Ovary (tissue), 9 donors: Measurements from ENCODE around the gene SLC47A2. TPM values are rescaled to one million over a fixed set of nuclear protein-coding genes. Genes with fewer than 3 reads are reported as not detected.

Experiments
- DNase-seq, 5 donors: peaks; one replicate each; pipeline ENCODE4 v3.0.0-alpha.2; 2019 to 2020
- H3K27ac ChIP-seq, 2 donors: fragments of 200-600 bp; one replicate each; pipeline versions ENCODE4 v1.5.1 to v1.8.0; 2019 to 2022
- H3K27me3 ChIP-seq: fragments of 200-600 bp; one replicate; pipeline ENCODE4 v1.8.0; 2022
- H3K36me3 ChIP-seq: fragments of 200-600 bp; sonication (generic); one replicate; pipeline ENCODE4 v1.5.1; 2019
- H3K4me1 ChIP-seq: one replicate; pipeline ENCODE4 v1.8.1; 2013; ENCODE audit warnings: mild to moderate bottlenecking, moderate library complexity; ENCODE audit not compliant: insufficient read depth
- H3K4me3 ChIP-seq: fragments of 200-600 bp; sonication (generic); one replicate; pipeline ENCODE4 v1.5.1; 2017
- H3K9me3 ChIP-seq, 2 donors: fragments of 200-600 bp in 1 of 2; sonication (generic) in 1 of 2; one replicate each; pipeline versions ENCODE4 v1.5.1 to v1.8.1; 2013 to 2019; ENCODE audit warnings: mild to moderate bottlenecking in 1 of 2, moderate library complexity in 1 of 2
- EP300 ChIP-seq: sonication (generic); formaldehyde crosslinking; IDR thresholded peaks from one replicate; pipeline ENCODE4 v1.6.1; 2017; ENCODE audit warnings: antibody characterized with exemption
- POLR2A ChIP-seq: fragments of 450-650 bp; IDR thresholded peaks from one replicate; pipeline ENCODE4 v1.6.1; 2017; ENCODE audit warnings: antibody characterized with exemption, mild to moderate bottlenecking, moderate library complexity
- WGBS, 3 donors: extraction: QIAGEN DNeasy Blood & Tissue Kit in 1 of 3; methylation state at CpG; one replicate each; pipeline versions ENCODE4 v1.1.5 to v1.1.7; 2013 to 2017; 5-methylcytosine and 5-hydroxymethylcytosine counted together
- intact Hi-C, 4 donors: fragments of 100-400 bp; cut with DNase I; formaldehyde crosslinking; loops; one replicate each; pipeline versions ENCODE4 v1.11.0 to v1.15.1; 2022 to 2023
- polyA plus RNA-seq, 2 donors: library from polyadenylated mRNA; stranded (reverse); fragments of 200-250 nt in 1 of 2; fragments of 350-450 nt in 1 of 2; fragmentation: Illumina TruSeq in 1 of 2; extraction: RNeasy Lipid Tissue Mini Kit (QIAGEN cat#74804) in 1 of 2; gene quantifications; one replicate each; pipeline ENCODE4 v1.2.3, GENCODE V29; 2013 to 2014
- total RNA-seq, 7 donors: library from RNA; depleted of rRNA in 2 of 7; stranded (reverse); fragments of >200 nt in 2 of 7; fragmentation: NEBNext Ultra II Directional in 3 of 7; extraction: Animal tissue kit (Norgen Biotek cat#: 25700) in 3 of 7; gene quantifications; one replicate each; pipeline versions ENCODE4 v1.1.0 to v1.2.4, GENCODE V29; 2016 to 2023
- TF ChIP-seq, protein P1 (sequence below), 3 donors: fragments of 450-650 bp in 2 of 3; fragments of 200-600 bp in 1 of 3; IDR thresholded peaks; one replicate each; pipeline versions ENCODE4 v1.5.1 to v1.8.0; 2016 to 2022; ENCODE audit warnings: antibody characterized with exemption in 3 of 3, mild to moderate bottlenecking in 1 of 3
- donor health status: DM: no; HTN: no; CAD: no; lungs with moderate emphysema.
- donor health status: DM: no; HTN: no; CAD: no.
- donor health status: Bipolar disorder and iron deficiency.
- donor health status: DM: yes; HTN: yes; CAD: no.
- donor health status: DM: no; HTN: no; CAD: no.
- donor health status: DM: yes; HTN: yes; CAD: no.

SLC47A2 gene
- total and polyA plus RNA-seq, 9 donors: 0.87 to 29.4 (median 1.00) TPM; not detected in 6

DNA sequence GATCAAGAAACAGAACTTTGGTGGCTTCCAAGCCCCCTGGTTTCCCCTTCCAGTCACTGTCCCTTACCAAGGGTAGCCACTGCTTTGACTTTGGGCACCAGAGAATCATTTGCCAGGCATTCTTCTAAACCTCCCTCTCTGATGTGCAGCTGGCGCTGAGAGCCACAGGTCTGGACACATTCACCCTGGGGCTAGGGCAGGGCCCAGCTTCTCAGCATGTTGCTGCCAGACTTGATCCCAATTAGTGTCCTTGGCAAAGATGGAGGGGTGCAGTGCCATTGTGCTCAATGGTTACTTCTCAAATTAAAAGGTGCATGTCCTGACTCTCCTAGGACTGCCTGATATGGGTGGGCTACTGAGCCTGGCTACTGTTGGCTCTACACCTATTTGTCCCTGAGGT, 7.6 kb upstream of the SLC47A2 start:
- TF ChIP-seq POLR2A: no peak
- no peak for TF ChIP-seq EP300
- TF ChIP-seq, protein P1, sequence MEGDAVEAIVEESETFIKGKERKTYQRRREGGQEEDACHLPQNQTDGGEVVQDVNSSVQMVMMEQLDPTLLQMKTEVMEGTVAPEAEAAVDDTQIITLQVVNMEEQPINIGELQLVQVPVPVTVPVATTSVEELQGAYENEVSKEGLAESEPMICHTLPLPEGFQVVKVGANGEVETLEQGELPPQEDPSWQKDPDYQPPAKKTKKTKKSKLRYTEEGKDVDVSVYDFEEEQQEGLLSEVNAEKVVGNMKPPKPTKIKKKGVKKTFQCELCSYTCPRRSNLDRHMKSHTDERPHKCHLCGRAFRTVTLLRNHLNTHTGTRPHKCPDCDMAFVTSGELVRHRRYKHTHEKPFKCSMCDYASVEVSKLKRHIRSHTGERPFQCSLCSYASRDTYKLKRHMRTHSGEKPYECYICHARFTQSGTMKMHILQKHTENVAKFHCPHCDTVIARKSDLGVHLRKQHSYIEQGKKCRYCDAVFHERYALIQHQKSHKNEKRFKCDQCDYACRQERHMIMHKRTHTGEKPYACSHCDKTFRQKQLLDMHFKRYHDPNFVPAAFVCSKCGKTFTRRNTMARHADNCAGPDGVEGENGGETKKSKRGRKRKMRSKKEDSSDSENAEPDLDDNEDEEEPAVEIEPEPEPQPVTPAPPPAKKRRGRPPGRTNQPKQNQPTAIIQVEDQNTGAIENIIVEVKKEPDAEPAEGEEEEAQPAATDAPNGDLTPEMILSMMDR (IDR thresholded peaks at IDR 0.05): no peak
- Histone ChIP-seq H3K4me1 (peaks cover 27% of the 10 kb centered on the region), H3K27me3 (no peaks in the 10 kb centered on the region), H3K9me3 (no peaks in the 10 kb centered on the region), H3K4me3 (no peak overlapping the region), H3K36me3 (no peaks in the 10 kb centered on the region), H3K27ac (no peak overlapping the region)
- WGBS, 3 donors: 100% methylated on average over 1 of the region's 1 CpG
- intact Hi-C loops: loop anchor here in 1 of 4 donors (10.0 kb wide), 1 partner anchor 59 kb away; no protein-coding TSS in a partner anchor
- peak in 1 of 5 donors; percentile 18 for DNase-seq

DNA sequence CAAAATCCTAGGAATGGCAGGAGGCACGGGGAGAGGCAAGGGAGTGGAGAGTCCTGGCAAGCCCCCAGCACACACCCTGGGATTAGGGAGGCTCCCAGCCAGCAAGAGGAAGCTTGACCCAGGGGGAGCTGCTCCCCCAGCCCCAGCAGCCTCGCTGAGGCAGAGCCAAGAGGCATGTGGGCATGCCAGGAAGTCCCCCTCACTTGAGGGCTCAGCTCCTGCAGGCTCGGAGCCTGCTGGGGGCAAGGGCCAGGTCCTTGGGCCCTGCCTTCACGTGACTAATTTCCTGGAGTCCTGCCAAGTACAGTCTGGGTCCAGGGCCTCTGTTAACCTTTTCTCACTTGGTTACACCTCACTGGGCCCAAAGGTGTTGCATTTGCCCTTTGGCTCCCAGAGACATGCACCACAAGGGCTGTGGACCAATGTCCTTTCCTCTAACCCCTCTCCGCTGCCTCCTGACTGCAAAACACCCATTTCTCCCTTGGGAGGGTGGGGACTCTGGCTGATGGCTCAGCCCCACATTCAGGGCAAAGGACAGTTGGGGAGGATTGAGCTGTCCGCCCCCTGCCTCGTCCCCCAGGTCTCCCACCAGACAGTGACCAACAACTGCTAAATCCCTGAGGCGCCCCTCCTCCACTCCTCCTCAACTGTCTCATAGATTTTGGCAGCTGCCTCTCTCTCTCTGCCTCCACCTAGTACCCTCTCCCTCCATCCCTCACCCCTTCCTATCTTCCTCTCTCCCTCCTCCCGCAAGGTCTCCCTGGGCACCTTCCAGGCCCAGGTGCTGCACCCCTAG, 4.4 kb upstream of the SLC47A2 start:
- intact Hi-C loops: loop anchor here in 1 of 4 donors (10.0 kb wide), 1 partner anchor 56 kb away; no protein-coding TSS in a partner anchor
- Histone ChIP-seq H3K27ac (no peak overlapping the region), H3K36me3 (no peaks in the 10 kb centered on the region), H3K27me3 (no peaks in the 10 kb centered on the region), H3K4me3 (no peak overlapping the region), H3K9me3 (no peaks in the 10 kb centered on the region), H3K4me1 (peaks cover 16% of the 10 kb centered on the region)
- DNase-seq: peak in 2 of 5 donors; percentile 36 to 58
- TF ChIP-seq, protein P1 (IDR thresholded peaks at IDR 0.05): no peak
- TF ChIP-seq EP300: no peak
- TF ChIP-seq POLR2A: no peak
- WGBS, 3 donors: 51 to 56% (median 56%) methylated on average over 8 to 9 of the region's 9 CpGs

DNA sequence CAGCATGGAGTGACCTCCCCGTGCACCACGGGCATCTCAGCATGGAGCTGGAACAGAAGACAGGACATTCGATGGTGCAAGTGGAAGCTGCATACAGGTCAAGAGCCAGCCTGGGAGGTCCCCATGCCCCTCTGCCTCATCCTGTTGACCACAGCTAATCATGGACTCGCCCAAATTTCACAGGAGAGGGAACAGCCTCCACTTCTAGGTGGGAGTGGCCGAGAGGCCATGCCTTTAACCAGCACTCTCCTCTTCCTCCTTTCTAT, 3.8 kb upstream of the SLC47A2 start:
- H3K27me3 ChIP-seq: no peaks in the 10 kb centered on the region
- TF ChIP-seq POLR2A (no peak), EP300 (no peak)
- TF ChIP-seq, protein P1 (IDR thresholded peaks at IDR 0.05): no peak
- H3K4me3 ChIP-seq: no peak overlapping the region
- no peaks in the 10 kb centered on the region for H3K9me3 ChIP-seq
- H3K27ac ChIP-seq: no peak overlapping the region
- no peak for DNase-seq
- WGBS, 3 donors: 45 to 76% (median 71%) methylated on average over 5 of the region's 5 CpGs
- peaks cover 16% of the 10 kb centered on the region for H3K4me1 ChIP-seq
- no peaks in the 10 kb centered on the region for H3K36me3 ChIP-seq
- intact Hi-C loops: loop anchor here in 1 of 4 donors (10.0 kb wide), 1 partner anchor 55 kb away; no protein-coding TSS in a partner anchor

DNA sequence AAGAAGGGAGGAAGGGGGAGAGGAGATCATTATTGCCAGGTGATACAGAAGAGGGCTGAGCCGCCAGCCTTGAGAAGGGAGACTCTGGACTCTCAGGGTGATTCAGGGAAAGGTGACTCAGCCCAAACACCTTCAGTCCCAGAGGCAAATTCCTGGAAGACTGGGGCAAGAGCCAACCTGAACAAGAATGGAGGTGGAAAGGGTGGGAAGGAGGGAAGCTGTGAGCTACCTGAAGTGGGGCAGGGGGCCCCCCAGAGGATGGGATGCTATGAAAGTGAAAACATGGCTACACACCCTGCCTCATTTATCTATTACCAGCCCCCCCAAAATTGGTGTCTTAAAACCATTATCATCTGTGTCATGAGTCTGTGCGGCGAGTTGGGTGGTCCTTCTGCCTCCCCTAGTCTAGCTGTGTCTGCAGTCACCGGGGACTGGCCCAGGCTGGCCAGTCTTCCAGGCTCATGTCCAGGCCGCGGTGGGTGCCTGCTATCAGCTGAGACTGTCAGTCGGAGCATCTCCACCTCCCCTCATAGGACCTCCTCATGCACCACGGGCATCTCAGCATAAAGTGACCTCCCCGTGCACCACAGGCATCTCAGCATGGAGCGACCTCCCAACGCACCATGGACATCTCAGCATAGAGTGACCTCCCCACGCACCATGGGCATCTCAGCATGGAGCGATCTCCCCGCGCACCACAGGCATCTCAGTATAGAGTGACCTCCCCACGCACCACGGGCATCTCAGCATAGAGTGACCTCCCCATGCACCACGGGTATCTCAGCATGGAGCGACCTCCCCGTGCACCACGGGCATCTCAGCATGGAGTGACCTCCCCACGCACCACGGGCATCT, 3.2 kb upstream of the SLC47A2 start:
- H3K27ac ChIP-seq: no peak overlapping the region
- peaks cover 14% of the 10 kb centered on the region for H3K4me1 ChIP-seq
- no peaks in the 10 kb centered on the region for H3K36me3 ChIP-seq
- H3K4me3 ChIP-seq: no peak overlapping the region
- H3K27me3 ChIP-seq: no peaks in the 10 kb centered on the region
- intact Hi-C loops: loop anchor here in 1 of 4 donors (10.0 kb wide), 1 partner anchor 55 kb away; no protein-coding TSS in a partner anchor
- no peaks in the 10 kb centered on the region for H3K9me3 ChIP-seq
- TF ChIP-seq POLR2A (no peak), EP300 (no peak)
- TF ChIP-seq, protein P1 (IDR thresholded peaks at IDR 0.05): no peak
- WGBS, 3 donors: 91 to 94% (median 92%) methylated on average over 23 of the region's 23 CpGs
- DNase-seq: no peak
